NB4 (cell line): ENCODE data around the gene SLC34A3.
A peak's percentile ranks its signal among the peaks of the same experiment; 100 is the strongest.
"Not testable (repeated sequence)": the region's sequence is repeated elsewhere in the genome, so short reads cannot be mapped to it uniquely, and the experiment has no call there.

Experiments
- DNase-seq: peaks from one replicate; pipeline ENCODE4 v3.0.0; 2010; ENCODE audit warnings: low read depth
- H3K4me3 ChIP-seq: one replicate; pipeline ENCODE4 v1.5.1; 2011; ENCODE audit warnings: mild to moderate bottlenecking, low read depth, low read length, moderate library complexity
- CTCF ChIP-seq: IDR thresholded peaks from one replicate; pipeline ENCODE4 v1.5.1; 2012; ENCODE audit warnings: low read depth, low read length
- MAX ChIP-seq: IDR thresholded peaks from 2 replicates; pipeline ENCODE4 v1.6.1; 2011; ENCODE audit warnings: low read depth, low read length
- MYC ChIP-seq: IDR thresholded peaks from 2 replicates; pipeline ENCODE4 v1.6.1; 2011; ENCODE audit warnings: low read depth, low read length
- POLR2A ChIP-seq: IDR thresholded peaks from 2 replicates; pipeline ENCODE4 v1.6.1; 2011; ENCODE audit warnings: mild to moderate bottlenecking; ENCODE audit not compliant: insufficient read length; ENCODE audit errors: extremely low read depth

The SLC34A3 gene

GRCh38 chr9:137242269-137243203 is 11.8 kb downstream of the SLC34A3 start:
- no peak for DNase-seq
- H3K4me3 ChIP-seq, result peak overlapping the region; percentile 83
- TF ChIP-seq MAX, result no peak
- TF ChIP-seq POLR2A, result no peak
- no peak for TF ChIP-seq MYC
- TF ChIP-seq CTCF, result no peak

- H3K4me3 ChIP-seq, result peak overlapping the region; percentile 83
- DNase-seq, result not testable (repeated sequence)
These were observed 12.5 kb downstream of the SLC34A3 start for GRCh38 chr9:137243266-137243625.

GRCh38 chr9:137243626-137244485 is 13.2 kb downstream of the SLC34A3 start:
- H3K4me3 ChIP-seq, result peak overlapping the region; percentile 23
- no peak for TF ChIP-seq MAX
- no peak for TF ChIP-seq CTCF
- TF ChIP-seq MYC, result no peak
- TF ChIP-seq POLR2A, result no peak
- peak; percentile 70 for DNase-seq

- H3K4me3 ChIP-seq, result no peak overlapping the region
These were observed 14.1 kb downstream of the SLC34A3 start for GRCh38 chr9:137244486-137245449.

More at GRCh38 chr9:137244486-137245449, 14.1 kb downstream of the SLC34A3 start:
- TF ChIP-seq CTCF, result no peak
- TF ChIP-seq POLR2A, result no peak
- no peak for TF ChIP-seq MAX
- no peak for TF ChIP-seq MYC
- DNase-seq, result no peak
